Parathyroid adenoma (tissue), 2 donors: ENCODE data around the gene PDE8B.

ENCODE experiments used
- H2AFZ ChIP-seq: fragments of 300-600 bp; sonication (generic); one replicate; pipeline ENCODE4 v1.7.0; 2017; ENCODE audit warnings: antibody characterized with exemption, mild to moderate bottlenecking
- H3K27ac ChIP-seq: fragments of 300-600 bp; sonication (generic); one replicate; pipeline ENCODE4 v1.7.0; 2017
- H3K27me3 ChIP-seq: fragments of 300-600 bp; sonication (generic); one replicate; pipeline ENCODE4 v1.7.0; 2017; ENCODE audit warnings: low read length; ENCODE audit not compliant: control insufficient read depth, insufficient read depth
- H3K36me3 ChIP-seq: fragments of 300-600 bp; sonication (generic); one replicate; pipeline ENCODE4 v1.7.0; 2017; ENCODE audit warnings: low read length; ENCODE audit not compliant: control insufficient read depth, insufficient read depth
- H3K4me1 ChIP-seq: fragments of 300-600 bp; sonication (generic); one replicate; pipeline ENCODE4 v1.7.0; 2017; ENCODE audit warnings: control low read depth
- H3K4me2 ChIP-seq: fragments of 300-600 bp; sonication (generic); one replicate; pipeline ENCODE4 v1.7.0; 2017; ENCODE audit warnings: low read length
- H3K4me3 ChIP-seq: fragments of 300-600 bp; sonication (generic); one replicate; pipeline ENCODE4 v1.7.0; 2017; ENCODE audit warnings: low read depth, low read length
- H3K79me2 ChIP-seq: fragments of 300-600 bp; sonication (generic); one replicate; pipeline ENCODE4 v1.7.0; 2017; ENCODE audit warnings: control low read depth
- H3K9ac ChIP-seq: fragments of 300-600 bp; sonication (generic); one replicate; pipeline ENCODE4 v1.7.0; 2017; ENCODE audit warnings: mild to moderate bottlenecking
- H3K9me3 ChIP-seq: fragments of 300-600 bp; sonication (generic); one replicate; pipeline ENCODE4 v1.7.0; 2017; ENCODE audit warnings: low read length; ENCODE audit not compliant: control insufficient read depth
- TF ChIP-seq, protein P1 (sequence below): fragments of 300-600 bp; sonication (generic); IDR thresholded peaks from one replicate; pipeline ENCODE4 v1.7.0; 2017; ENCODE audit warnings: antibody characterized with exemption, mild to moderate bottlenecking
- donor health status: primary hyperparathyroidism.

Gene PDE8B

DNA sequence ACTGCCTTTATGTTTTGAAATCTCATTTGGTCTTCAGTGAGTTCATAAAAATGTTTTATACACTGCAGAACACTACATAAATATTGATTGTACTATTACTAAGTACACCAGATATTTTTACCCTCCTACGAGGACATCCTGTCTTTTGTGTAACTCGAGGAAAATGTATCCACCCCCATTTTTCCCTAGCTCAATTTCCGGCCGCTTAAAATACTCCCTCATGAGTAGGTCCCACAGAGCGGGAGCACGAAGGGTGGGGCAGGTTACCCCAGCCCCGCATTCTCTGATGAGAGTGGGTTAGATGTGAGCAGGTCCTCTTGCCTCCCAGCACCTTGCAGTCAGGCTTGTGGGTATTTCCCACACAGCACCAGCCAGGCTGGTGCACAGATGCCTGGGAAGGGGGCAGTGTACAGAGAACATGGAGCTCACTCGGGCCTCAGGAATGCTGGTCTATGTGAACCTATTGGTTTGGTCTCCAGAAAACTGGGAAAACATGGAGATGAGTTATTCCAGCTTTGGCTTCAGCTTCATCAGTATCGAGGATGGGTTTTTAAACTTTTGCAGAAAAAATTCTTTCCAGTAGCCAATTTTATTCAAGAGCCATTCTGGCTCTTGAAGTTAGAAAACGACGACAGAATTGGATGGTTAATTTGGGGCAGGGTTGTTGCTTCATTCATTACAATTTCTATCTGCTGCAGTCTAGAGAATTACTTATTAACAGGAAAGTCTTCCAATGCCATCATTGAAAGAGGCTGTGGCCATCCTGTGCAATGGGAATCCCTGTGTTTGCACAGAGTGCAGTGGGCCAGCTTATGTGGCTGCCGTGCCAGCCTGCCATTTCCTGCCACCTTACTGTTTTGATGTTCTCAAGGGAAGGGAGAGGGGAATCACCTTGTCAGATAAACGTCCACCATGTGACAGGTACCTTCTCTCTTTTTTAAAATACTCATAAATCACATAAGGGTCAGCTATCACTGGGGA is 208.4 kb downstream of the PDE8B start:
- Histone ChIP-seq H3K4me3 (no peak overlapping the region), H3K9ac (no peak overlapping the region), H3K4me2 (no peak overlapping the region), H3K36me3 (no peaks in the 10 kb centered on the region), H3K27ac (no peak overlapping the region), H3K27me3 (no peaks in the 10 kb centered on the region), H3K4me1 (no peaks in the 10 kb centered on the region), H3K79me2 (no peaks in the 10 kb centered on the region), H2AFZ (no peak overlapping the region), H3K9me3 (no peaks in the 10 kb centered on the region)
- TF ChIP-seq, protein P1, sequence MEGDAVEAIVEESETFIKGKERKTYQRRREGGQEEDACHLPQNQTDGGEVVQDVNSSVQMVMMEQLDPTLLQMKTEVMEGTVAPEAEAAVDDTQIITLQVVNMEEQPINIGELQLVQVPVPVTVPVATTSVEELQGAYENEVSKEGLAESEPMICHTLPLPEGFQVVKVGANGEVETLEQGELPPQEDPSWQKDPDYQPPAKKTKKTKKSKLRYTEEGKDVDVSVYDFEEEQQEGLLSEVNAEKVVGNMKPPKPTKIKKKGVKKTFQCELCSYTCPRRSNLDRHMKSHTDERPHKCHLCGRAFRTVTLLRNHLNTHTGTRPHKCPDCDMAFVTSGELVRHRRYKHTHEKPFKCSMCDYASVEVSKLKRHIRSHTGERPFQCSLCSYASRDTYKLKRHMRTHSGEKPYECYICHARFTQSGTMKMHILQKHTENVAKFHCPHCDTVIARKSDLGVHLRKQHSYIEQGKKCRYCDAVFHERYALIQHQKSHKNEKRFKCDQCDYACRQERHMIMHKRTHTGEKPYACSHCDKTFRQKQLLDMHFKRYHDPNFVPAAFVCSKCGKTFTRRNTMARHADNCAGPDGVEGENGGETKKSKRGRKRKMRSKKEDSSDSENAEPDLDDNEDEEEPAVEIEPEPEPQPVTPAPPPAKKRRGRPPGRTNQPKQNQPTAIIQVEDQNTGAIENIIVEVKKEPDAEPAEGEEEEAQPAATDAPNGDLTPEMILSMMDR: no peak

DNA sequence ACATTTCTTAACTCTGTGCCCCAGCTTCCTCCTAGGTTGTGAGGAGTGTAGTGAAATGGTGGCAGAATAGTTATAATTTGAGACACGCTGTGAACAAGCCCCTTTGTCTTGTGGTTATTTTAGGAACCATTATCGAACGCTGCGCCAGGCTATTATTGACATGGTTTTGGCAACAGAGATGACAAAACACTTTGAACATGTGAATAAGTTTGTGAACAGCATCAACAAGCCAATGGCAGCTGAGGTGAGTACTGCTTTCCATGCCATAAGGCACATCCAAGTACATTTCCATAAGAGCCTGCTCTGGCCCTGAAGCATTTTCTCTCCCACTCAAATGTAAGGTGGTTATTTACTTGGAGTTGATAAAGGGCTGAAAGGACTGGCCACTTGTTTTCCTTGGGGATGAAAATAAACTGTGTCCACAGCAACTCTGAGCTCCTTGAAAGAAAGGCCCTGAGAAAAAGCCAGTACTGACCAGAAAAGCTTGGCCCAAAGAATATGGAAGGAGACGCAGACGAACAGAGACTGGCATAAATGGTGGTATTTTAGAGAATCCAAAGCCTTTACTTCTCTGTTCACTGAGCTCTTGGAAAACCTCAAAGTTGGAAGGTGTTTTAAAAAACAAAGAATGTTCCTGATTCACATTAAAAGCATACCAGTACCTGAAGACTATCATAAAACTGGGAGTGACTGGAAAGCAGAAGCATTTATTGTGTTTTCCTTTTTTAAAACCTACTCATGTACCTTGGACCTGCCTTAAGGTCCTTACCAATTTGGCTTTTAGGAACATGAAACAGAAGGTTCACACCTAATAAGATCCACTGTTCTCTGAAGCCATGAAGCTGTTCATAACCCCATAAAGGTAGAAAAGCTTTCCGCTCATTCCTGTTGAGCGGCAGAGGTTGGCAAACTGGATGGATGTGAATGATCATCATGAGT is 209.4 kb downstream of the PDE8B start:
- no peaks in the 10 kb centered on the region for H3K36me3 ChIP-seq
- H3K9me3 ChIP-seq: no peaks in the 10 kb centered on the region
- no peak overlapping the region for H3K27ac ChIP-seq
- no peak overlapping the region for H2AFZ ChIP-seq
- H3K79me2 ChIP-seq: no peaks in the 10 kb centered on the region
- no peak overlapping the region for H3K9ac ChIP-seq
- no peak overlapping the region for H3K4me2 ChIP-seq
- H3K4me3 ChIP-seq: no peak overlapping the region
- TF ChIP-seq, protein P1: no peak
- no peaks in the 10 kb centered on the region for H3K27me3 ChIP-seq
- no peaks in the 10 kb centered on the region for H3K4me1 ChIP-seq

GRCh38 chr5:77420940-77421339 is 210.5 kb downstream of the PDE8B start:
- Histone ChIP-seq H2AFZ (no peak overlapping the region), H3K9ac (no peak overlapping the region), H3K9me3 (no peaks in the 10 kb centered on the region), H3K79me2 (no peaks in the 10 kb centered on the region), H3K4me3 (no peak overlapping the region), H3K4me2 (no peak overlapping the region), H3K36me3 (no peaks in the 10 kb centered on the region), H3K4me1 (no peaks in the 10 kb centered on the region), H3K27me3 (no peaks in the 10 kb centered on the region), H3K27ac (no peak overlapping the region)
- TF ChIP-seq, protein P1: no peak

GRCh38 chr5:77423022-77423750 is 212.7 kb downstream of the PDE8B start:
- Histone ChIP-seq H3K4me3 (no peak overlapping the region), H2AFZ (no peak overlapping the region), H3K27ac (no peak overlapping the region), H3K27me3 (no peaks in the 10 kb centered on the region), H3K9ac (no peak overlapping the region), H3K9me3 (no peaks in the 10 kb centered on the region), H3K4me2 (no peak overlapping the region), H3K4me1 (no peaks in the 10 kb centered on the region), H3K79me2 (no peaks in the 10 kb centered on the region), H3K36me3 (no peaks in the 10 kb centered on the region)
- TF ChIP-seq, protein P1: no peak
